Pons (tissue), 1 donor: ENCODE results near the gene LSMEM2.
"Not testable (repeated sequence)": the region's sequence is repeated elsewhere in the genome, so short reads cannot be mapped to it uniquely, and the experiment has no call there.

ENCODE experiments used
- DNase-seq: peaks from one replicate; pipeline ENCODE4 v3.0.0-alpha.2; 2016; ENCODE audit warnings: low spot score

The LSMEM2 gene

GRCh38 chr3:50298836-50299637 lies 20.1 kb downstream of the LSMEM2 start, which contains the start of the genes HYAL3 and NAA80:
Gene HYAL3, minus strand, starts transcription at chr3:50299405. Its CDS starts 3,803 bp downstream, at chr3:50295602.
Gene NAA80, minus strand, starts transcription at chr3:50299405. Its CDS starts 1,942 bp downstream, at chr3:50297463.
- peak; percentile 100 for DNase-seq

GRCh38 chr3:50299638-50299928 lies 20.7 kb downstream of the LSMEM2 start:
- no peak for DNase-seq

GRCh38 chr3:50299929-50300680 lies 21.2 kb downstream of the LSMEM2 start:
- peak; percentile 98 for DNase-seq

- no peak for DNase-seq
Measured at GRCh38 chr3:50300681-50301254, 21.9 kb downstream of the LSMEM2 start.

GRCh38 chr3:50302095-50303012 lies 23.5 kb downstream of the LSMEM2 start:
- DNase-seq = no peak

- DNase-seq = no peak
Measured at GRCh38 chr3:50303013-50303815, 24.3 kb downstream of the LSMEM2 start, which contains the start of gene HYAL1. Gene HYAL1, minus strand, starts transcription at chr3:50303574. Its CDS starts 618 bp downstream, at chr3:50302956.

GRCh38 chr3:50304601-50305000 lies 25.7 kb downstream of the LSMEM2 start:
- no peak for DNase-seq

GRCh38 chr3:50312041-50312440 lies 33.2 kb downstream of the LSMEM2 start:
- not testable (repeated sequence) for DNase-seq

- no peak for DNase-seq
Measured at GRCh38 chr3:50314342-50314741, 35.5 kb downstream of the LSMEM2 start.

- no peak for DNase-seq
Measured at GRCh38 chr3:50314816-50315215, 35.9 kb downstream of the LSMEM2 start.

- no peak for DNase-seq
Measured at GRCh38 chr3:50316657-50317242, 37.9 kb downstream of the LSMEM2 start.

GRCh38 chr3:50317300-50317699 lies 38.4 kb downstream of the LSMEM2 start:
- DNase-seq = no peak

- DNase-seq = no peak
Measured at GRCh38 chr3:50318163-50318562, 39.3 kb downstream of the LSMEM2 start.

GRCh38 chr3:50318615-50319014 lies 39.7 kb downstream of the LSMEM2 start:
- no peak for DNase-seq

GRCh38 chr3:50319181-50319893 lies 40.5 kb downstream of the LSMEM2 start:
- DNase-seq = no peak

- no peak for DNase-seq
Measured at GRCh38 chr3:50319894-50320625, 41.2 kb downstream of the LSMEM2 start.

GRCh38 chr3:50320853-50321335 lies 42.0 kb downstream of the LSMEM2 start:
- DNase-seq = peak; percentile 74

GRCh38 chr3:50321336-50322114 lies 42.6 kb downstream of the LSMEM2 start:
- DNase-seq = peak; percentile 82
